GM12878 (cell line): ENCODE data around the gene EPHA2. TPM values are rescaled to one million over a fixed set of nuclear protein-coding genes. Genes with fewer than 3 reads are reported as not detected.

Source experiments
- ATAC-seq: fragments of 200-7000 bp; cut with Tn5 transposase; 3 replicates; pipeline ENCODE4 v1.9.1; 2020; ENCODE audit warnings: mild to moderate bottlenecking, moderate library complexity
- BruUV-seq: library from RNA; stranded (reverse); fragments of 400-500 nt; replicated peaks from 2 replicates; lab custom pipeline; 2021; lab: Mats Ljungman, UMichigan
- CTCF ChIA-PET: fragments of 300-600 bp; sonication (Branson Sonifier 250); formaldehyde crosslinking; extraction: SDS; loops from one replicate; lab custom pipeline; 2021; ENCODE audit warnings: inconsistent platforms; lab: Yijun Ruan, JAX
- POLR2A ChIA-PET: fragments of 350-600 bp; formaldehyde crosslinking; extraction: SDS; loops from one replicate; lab custom pipeline; 2021; ENCODE audit warnings: inconsistent platforms; lab: Charles Lee
- RAD21 ChIA-PET: fragments of 300-600 bp; sonication (Branson Sonifier 250); formaldehyde crosslinking; loops from one replicate; lab custom pipeline; 2023; ENCODE audit warnings: antibody characterized with exemption; ENCODE audit not compliant: unreplicated experiment; lab: Charles Lee
- SMC1A ChIA-PET: fragments of 300-600 bp; sonication (Branson Sonifier 250); formaldehyde crosslinking; loops from one replicate; lab custom pipeline; 2023; ENCODE audit not compliant: unreplicated experiment, uncharacterized antibody; lab: Charles Lee
- DNase-seq: peaks from one replicate; pipeline ENCODE4 v3.0.0-alpha.2; 2011; ENCODE audit warnings: low read depth, low spot score
- FAIRE-seq: peaks from 3 replicates; lab custom pipeline; 2011; peaks lifted over from hg19 to GRCh38; lab: Jason Lieb, UNC
- H2AFZ ChIP-seq: 2 replicates; pipeline ENCODE4 v1.6.0; 2011; ENCODE audit warnings: low read depth, low read length, control low read depth; ENCODE audit not compliant: control insufficient read depth
- H3K27ac ChIP-seq: 2 replicates; pipeline ENCODE4 v1.5.1; 2011; ENCODE audit warnings: control low read depth; ENCODE audit not compliant: control insufficient read depth, insufficient read depth
- H3K27me3 ChIP-seq, 2 experiments: replicated peaks in 1 of 2; 2 replicates each; pipeline versions ENCODE4 v1.6.0 to v1.6.1; 2011; ENCODE audit warnings: low read length in 1 of 2; ENCODE audit not compliant: control insufficient read depth in 2 of 2, insufficient read depth in 2 of 2
- H3K36me3 ChIP-seq, 2 experiments: 2 replicates each; pipeline ENCODE4 v1.5.1; 2011; ENCODE audit warnings: low read length in 1 of 2; ENCODE audit not compliant: control insufficient read depth in 2 of 2, insufficient read depth in 2 of 2
- H3K4me1 ChIP-seq: 2 replicates; pipeline ENCODE4 v1.6.1; 2011; ENCODE audit warnings: mild to moderate bottlenecking, low read length, moderate library complexity, mixed read lengths; ENCODE audit not compliant: control insufficient read depth, insufficient read depth
- H3K4me2 ChIP-seq: 2 replicates; pipeline ENCODE4 v1.6.0; 2011; ENCODE audit warnings: control low read depth; ENCODE audit not compliant: control insufficient read depth, insufficient read depth
- H3K4me3 ChIP-seq: fragments of 200-600 bp; sonication (generic); 2 replicates; pipeline ENCODE4 v1.5.1; 2016
- H3K79me2 ChIP-seq: 2 replicates; pipeline ENCODE4 v1.6.0; 2011; ENCODE audit warnings: low read length; ENCODE audit not compliant: control insufficient read depth, insufficient read depth
- H3K9ac ChIP-seq: 2 replicates; pipeline ENCODE4 v1.8.0; 2011; ENCODE audit warnings: low read length, control low read depth, mixed read lengths; ENCODE audit not compliant: control insufficient read depth, insufficient read depth
- H3K9me3 ChIP-seq: replicated peaks from 3 replicates; pipeline ENCODE4 v1.5.1; 2011; ENCODE audit warnings: mild to moderate bottlenecking, low read length; ENCODE audit not compliant: control insufficient read depth, insufficient read depth
- H4K20me1 ChIP-seq: 2 replicates; pipeline ENCODE4 v1.6.0; 2011; ENCODE audit not compliant: control insufficient read depth, insufficient read depth
- EGR1 ChIP-seq, 2 experiments: IDR thresholded peaks; 1 replicate in 1 of 2; 2 replicates in 1 of 2; pipeline ENCODE4 v1.6.1; 2011 to 2012; ENCODE audit warnings: low read depth in 2 of 2, low read length in 2 of 2, borderline replicate concordance in 1 of 2, mild to moderate bottlenecking in 1 of 2, moderate library complexity in 1 of 2
- LARP7 ChIP-seq: fragments of 450-650 bp; IDR thresholded peaks from 2 replicates; pipeline ENCODE4 v1.6.1; 2017; ENCODE audit warnings: mild to moderate bottlenecking
- REST ChIP-seq: IDR thresholded peaks from 2 replicates; pipeline ENCODE4 v1.6.1; 2012; ENCODE audit warnings: mild to moderate bottlenecking, low read depth, low read length
- ZSCAN29 ChIP-seq: fragments of 450-650 bp; IDR thresholded peaks from 2 replicates; pipeline ENCODE4 v1.6.1; 2017; ENCODE audit warnings: mild to moderate bottlenecking, moderate library complexity
- WGBS: methylation state at CpG from one replicate; pipeline ENCODE4 v1.1.6; 2016; ENCODE audit warnings: low lambda C conversion rate; ENCODE audit not compliant: insufficient replicate concordance, insufficient coverage; ENCODE audit errors: missing lambda C conversion rate; 5-methylcytosine and 5-hydroxymethylcytosine counted together
- in situ Hi-C: fragments of 300-500 bp; cut with MboI; formaldehyde crosslinking; loops from 9 replicates; pipeline ENCODE4 v1.14.3; 2018; ENCODE audit warnings: mixed read lengths
- intact Hi-C: fragments of 100-400 bp; cut with micrococcal nuclease; formaldehyde crosslinking; loops from one replicate; pipeline ENCODE4 v1.14.2; 2022; ENCODE audit not compliant: unreplicated experiment
- polyA plus RNA-seq, 11 experiments: library from polyadenylated mRNA; depleted of rRNA in 4 of 11; unstranded in 6 of 11; stranded (reverse) in 5 of 11; fragments of >200 nt; fragmentation: Nextera tagmentation in 4 of 11; fragmentation: Illumina TruSeq in 1 of 11; extraction: Ambion mirVana in 4 of 11; extraction: Trizol in 1 of 11; gene quantifications; 1 replicate in 1 of 11; 2 replicates in 10 of 11; pipeline versions ENCODE4 v1.2.1 to v1.2.3, GENCODE V29; 2011 to 2016; ENCODE audit warnings: inconsistent platforms in 2 of 11, missing spikeins in 2 of 11, low read depth in 1 of 11
- total RNA-seq, 4 experiments: library from RNA; depleted of rRNA in 3 of 4; stranded (reverse); fragments of >200 nt in 3 of 4; fragmentation: Illumina TruSeq in 1 of 4; extraction: Trizol in 1 of 4; gene quantifications; 2 replicates each; pipeline versions ENCODE4 v1.2.1 to v1.2.3, GENCODE V29; 2013 to 2021

Gene EPHA2
- total and polyA plus RNA-seq, 10 of the 15 experiments (the other 5 are each of a cell fraction or from before 2014, with no cell fraction given), result 0.04 to 0.51 (median 0.23) TPM; not detected in 2

DNA sequence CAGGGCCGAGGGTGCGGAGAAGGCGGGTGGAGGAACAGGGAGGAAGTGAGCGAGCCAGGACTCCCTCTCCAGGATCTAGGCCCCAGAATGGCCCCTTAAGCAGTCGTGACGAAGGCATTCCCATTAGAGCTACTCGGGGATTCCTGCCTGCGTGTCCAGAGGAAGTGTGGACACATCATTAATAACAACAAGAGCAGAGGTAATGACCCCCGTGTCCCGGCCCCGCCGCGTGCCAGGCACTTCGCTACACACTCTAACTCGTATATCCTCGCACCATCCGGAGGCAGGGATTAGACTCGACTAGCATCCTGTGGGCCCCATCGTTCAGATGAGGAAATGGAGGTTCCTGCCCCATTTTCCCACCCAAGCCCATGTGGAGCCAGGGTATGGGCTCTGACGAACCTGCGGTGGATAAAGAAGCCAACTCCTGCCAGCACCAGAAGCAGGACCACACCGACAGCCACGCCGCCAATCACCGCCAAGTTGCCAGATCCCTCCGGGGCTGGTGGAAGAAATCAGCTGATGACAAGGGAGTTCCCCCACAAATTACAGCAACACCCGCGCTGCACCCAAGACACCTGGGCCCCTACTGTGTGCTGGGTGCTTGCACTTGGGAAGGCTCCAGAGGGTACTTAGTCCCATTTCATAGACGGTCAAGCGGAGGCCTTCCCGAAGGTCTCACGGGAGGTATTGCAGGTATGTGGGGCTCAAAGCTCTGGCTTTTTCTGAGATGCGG, 21.6 kb downstream of the EPHA2 start:
- TF ChIP-seq REST (no peak), LARP7 (no peak), ZSCAN29 (no peak), EGR1 (IDR thresholded peaks at IDR 0.05; ENCODE audit: borderline replicate concordance in 1 of 2, low read depth in 2 of 2, low read length in 2 of 2) (no peak)
- in situ Hi-C loops, result no loop called here
- Histone ChIP-seq H3K4me3 (no peak overlapping the region), H3K9ac (no peak overlapping the region), H3K9me3 (no peaks in the 10 kb centered on the region), H3K27me3 (no peaks in the 10 kb centered on the region), H3K27ac (no peak overlapping the region), H3K79me2 (no peaks in the 10 kb centered on the region), H3K4me1 (no peaks in the 10 kb centered on the region), H2AFZ (no peak overlapping the region), H3K36me3 (no peaks in the 10 kb centered on the region), H4K20me1 (no peaks in the 10 kb centered on the region), H3K4me2 (no peak overlapping the region)
- no peak for FAIRE-seq
- BruUV-seq, result no TSS peak
- ChIA-PET SMC1A (no interaction called here), CTCF (no interaction called here), POLR2A (no interaction called here), RAD21 (no interaction called here)
- 53% methylated on average over 33 of the region's 33 CpGs for WGBS
- DNase-seq, result no peak
- no peak for ATAC-seq
- intact Hi-C loops, result no loop called here
